Small intestine (tissue), 7 donors: ENCODE measurements around the gene NOTCH2. TPM values are rescaled to one million over a fixed set of nuclear protein-coding genes. Genes with fewer than 3 reads are reported as not detected.
A peak's percentile ranks its signal among the peaks of the same experiment; 100 is the strongest.

Source experiments
- DNase-seq, 2 donors: peaks; one replicate each; pipeline versions ENCODE4 v3.0.0 to v3.0.0-alpha.2; 2013
- FAIRE-seq: peaks from 2 replicates; lab custom pipeline; 2012; peaks lifted over from hg19 to GRCh38; lab: Jason Lieb, UNC
- H3K27ac ChIP-seq, 3 donors: one replicate each; pipeline ENCODE4 v1.5.1; 2013; ENCODE audit warnings: low read length in 2 of 3, mild to moderate bottlenecking in 2 of 3, control low read depth in 1 of 3, inconsistent platforms in 1 of 3, low read depth in 1 of 3, moderate library complexity in 1 of 3
- H3K27me3 ChIP-seq, 3 donors: one replicate each; pipeline ENCODE4 v1.6.1; 2013; ENCODE audit warnings: low read length in 3 of 3, inconsistent platforms in 1 of 3; ENCODE audit not compliant: control insufficient read depth in 3 of 3, insufficient read depth in 3 of 3
- H3K36me3 ChIP-seq, 3 donors: one replicate each; pipeline ENCODE4 v1.6.1; 2013; ENCODE audit warnings: low read length in 3 of 3, inconsistent platforms in 1 of 3, low read depth in 1 of 3, mild to moderate bottlenecking in 1 of 3, moderate library complexity in 1 of 3; ENCODE audit not compliant: control insufficient read depth in 3 of 3, insufficient read depth in 2 of 3
- H3K4me1 ChIP-seq, 3 donors: one replicate each; pipeline ENCODE4 v1.6.1; 2013; ENCODE audit warnings: low read length in 2 of 3, inconsistent platforms in 1 of 3, low read depth in 1 of 3, mild to moderate bottlenecking in 1 of 3, moderate library complexity in 1 of 3; ENCODE audit not compliant: control insufficient read depth in 3 of 3, insufficient read depth in 2 of 3
- H3K4me3 ChIP-seq, 3 donors: one replicate each; pipeline ENCODE4 v1.5.1; 2013; ENCODE audit warnings: low read length in 3 of 3, control low read depth in 1 of 3, inconsistent platforms in 1 of 3, low read depth in 1 of 3, mild to moderate bottlenecking in 1 of 3, moderate library complexity in 1 of 3
- H3K9me3 ChIP-seq, 2 donors: one replicate each; pipeline ENCODE4 v1.6.1; 2013; ENCODE audit warnings: low read depth in 1 of 2, low read length in 1 of 2; ENCODE audit not compliant: control insufficient read depth in 2 of 2, insufficient read depth in 1 of 2
- WGBS, 3 donors: extraction: QIAGEN DNeasy Blood & Tissue Kit; methylation state at CpG; one replicate each; pipeline ENCODE4 v1.1.7; 2013; 5-methylcytosine and 5-hydroxymethylcytosine counted together
- polyA plus RNA-seq, 4 donors: library from polyadenylated mRNA; stranded (reverse) in 3 of 4; unstranded in 1 of 4; fragments of 200-250 nt in 3 of 4; fragments of 120-200 nt in 1 of 4; gene quantifications; one replicate each; pipeline versions ENCODE4 v1.2.1 to v1.2.3, GENCODE V29; 2013
- donor health status: healthy with polysubstance abuse.
- donor health status: control.
- donor health status: control.
- donor health status: Bipolar disorder and iron deficiency.
- donor health status: healthy.

Gene NOTCH2
- polyA plus RNA-seq, 4 donors, result 0.54 to 19.2 (median 4.5) TPM

GRCh38 chr1:119870917-119871596 is 198.4 kb downstream of the NOTCH2 start:
- H3K27ac ChIP-seq, result no peak overlapping the region
- no peaks in the 10 kb centered on the region for H3K9me3 ChIP-seq
- no peak overlapping the region for H3K4me3 ChIP-seq
- H3K4me1 ChIP-seq, result peaks cover 0 to 6% (median 0%) of the 10 kb centered on the region in 3 donors
- no peaks in the 10 kb centered on the region for H3K27me3 ChIP-seq
- no peaks in the 10 kb centered on the region for H3K36me3 ChIP-seq
- WGBS, 3 donors, result 59 to 68% (median 62%) methylated on average over 20 of the region's 20 CpGs
- no peak for FAIRE-seq
- DNase-seq, result peak; percentile 49 to 73

GRCh38 chr1:119869995-119870394 is 199.5 kb downstream of the NOTCH2 start:
- DNase-seq (peak in 1 of 2 donors; percentile 44), FAIRE-seq (no peak)
- Histone ChIP-seq H3K4me1 (peaks cover 0 to 6% (median 0%) of the 10 kb centered on the region in 3 donors), H3K36me3 (no peaks in the 10 kb centered on the region), H3K27me3 (no peaks in the 10 kb centered on the region), H3K27ac (no peak overlapping the region), H3K9me3 (no peaks in the 10 kb centered on the region), H3K4me3 (no peak overlapping the region)
- WGBS, 3 donors, result 15 to 58% (median 33%) methylated on average over 1 of the region's 1 CpG

- FAIRE-seq (no peak), DNase-seq (no peak)
- Histone ChIP-seq H3K4me3 (no peak overlapping the region), H3K36me3 (no peaks in the 10 kb centered on the region), H3K27me3 (no peaks in the 10 kb centered on the region), H3K9me3 (no peaks in the 10 kb centered on the region), H3K27ac (no peak overlapping the region), H3K4me1 (peaks cover 0 to 6% (median 0%) of the 10 kb centered on the region in 3 donors)
- WGBS, 3 donors, result 69 to 81% (median 80%) methylated on average over 2 of the region's 2 CpGs
Observed at GRCh38 chr1:119868176-119868575, 201.3 kb downstream of the NOTCH2 start.

GRCh38 chr1:119866451-119866850 is 203.0 kb downstream of the NOTCH2 start:
- WGBS, 3 donors, result 73 to 83% (median 80%) methylated on average over 3 of the region's 3 CpGs
- Histone ChIP-seq H3K27me3 (no peaks in the 10 kb centered on the region), H3K9me3 (no peaks in the 10 kb centered on the region), H3K27ac (no peak overlapping the region), H3K4me1 (peaks cover 0 to 6% (median 0%) of the 10 kb centered on the region in 3 donors), H3K36me3 (no peaks in the 10 kb centered on the region), H3K4me3 (no peak overlapping the region)
- FAIRE-seq (no peak), DNase-seq (no peak)

- FAIRE-seq, result no peak
Observed at GRCh38 chr1:119865627-119866026, 203.8 kb downstream of the NOTCH2 start.

GRCh38 chr1:119862276-119862675 is 207.2 kb downstream of the NOTCH2 start:
- DNase-seq, result no peak
- Histone ChIP-seq H3K4me3 (no peak overlapping the region), H3K27me3 (no peaks in the 10 kb centered on the region)

More at GRCh38 chr1:119865627-119866026, 203.8 kb downstream of the NOTCH2 start:
- Histone ChIP-seq H3K36me3 (no peaks in the 10 kb centered on the region), H3K4me3 (no peak overlapping the region), H3K27me3 (no peaks in the 10 kb centered on the region), H3K9me3 (no peaks in the 10 kb centered on the region), H3K27ac (no peak overlapping the region), H3K4me1 (peaks cover 0 to 6% (median 0%) of the 10 kb centered on the region in 3 donors)
- 59 to 80% (median 71%) methylated on average over 4 of the region's 4 CpGs for WGBS, 3 donors
- no peak for DNase-seq

More at GRCh38 chr1:119862276-119862675, 207.2 kb downstream of the NOTCH2 start:
- FAIRE-seq, result no peak
- Histone ChIP-seq H3K27ac (no peak overlapping the region), H3K36me3 (no peaks in the 10 kb centered on the region), H3K4me1 (peaks cover 0 to 19% (median 0%) of the 10 kb centered on the region in 3 donors), H3K9me3 (no peaks in the 10 kb centered on the region)

Other genes starting within 250 kb of the NOTCH2 start
- gene ADAM30, start 173.1 kb downstream of the NOTCH2 start, polyA plus RNA-seq, result not detected
- gene SEC22B, start 106.9 kb upstream of the NOTCH2 start, polyA plus RNA-seq, result 10 to 100 TPM; 19.2 to 37.9 (median 19.6) TPM